ENCODE data around the gene DCHS2.

Gene DCHS2

GRCh38 chr4:154186035-154186434 lies 305.6 kb downstream of the DCHS2 start:
- no peak for DNase-seq

- DNase-seq: no peak
These were observed 307.4 kb downstream of the DCHS2 start for GRCh38 chr4:154184238-154184637.

- no peak for DNase-seq
These were observed 308.3 kb downstream of the DCHS2 start for GRCh38 chr4:154183264-154183663.

All from CD4-positive, alpha-beta T cell treated with Interleukin-17A for 4 hours (primary cell).